Caco-2 (cell line): ENCODE measurements around the gene PHF12. TPM values are rescaled to one million over a fixed set of nuclear protein-coding genes. Genes with fewer than 3 reads are reported as not detected.

Experiments used
- BruUV-seq: library from RNA; stranded (reverse); fragments of 400-500 nt; replicated peaks from 2 replicates; lab custom pipeline; 2021; lab: Mats Ljungman, UMichigan
- CTCF ChIA-PET: fragments of 300-600 bp; sonication (Branson Sonifier 250); formaldehyde crosslinking; loops from one replicate; lab custom pipeline; 2022; ENCODE audit warnings: antibody characterized with exemption; lab: Charles Lee
- POLR2A ChIA-PET: fragments of 300-600 bp; sonication (Branson Sonifier 250); formaldehyde crosslinking; loops from one replicate; lab custom pipeline; 2022; ENCODE audit warnings: antibody characterized with exemption; lab: Charles Lee
- DNase-seq, 2 experiments: peaks; one replicate each; pipeline versions ENCODE4 v3.0.0 to v3.0.0-alpha.2; 2020 to 2022
- H3K27me3 ChIP-seq: replicated peaks from 2 replicates; pipeline ENCODE4 v1.6.0; 2011; ENCODE audit warnings: low read length; ENCODE audit not compliant: control insufficient read depth, insufficient read depth
- H3K36me3 ChIP-seq: 2 replicates; pipeline ENCODE4 v1.5.1; 2011; ENCODE audit warnings: low read length; ENCODE audit not compliant: control insufficient read depth, insufficient read depth
- H3K4me1 ChIP-seq: fragments of 250-450 bp; sonication (Bioruptor Pico); 2 replicates; pipeline ENCODE4 v1.5.1; 2020; ENCODE audit warnings: mild to moderate bottlenecking
- H3K4me3 ChIP-seq: 2 replicates; pipeline ENCODE4 v1.5.1; 2011; ENCODE audit warnings: low read depth, mild to moderate bottlenecking, control low read depth, low read length
- H3K9me3 ChIP-seq: fragments of 250-450 bp; sonication (Bioruptor Pico); 2 replicates; pipeline ENCODE4 v1.5.1; 2020; ENCODE audit warnings: mild to moderate bottlenecking, moderate library complexity
- H3K27ac Mint-ChIP-seq: one replicate; pipeline ENCODE4 v1.8.0; 2022; ENCODE audit warnings: mixed read lengths; ENCODE audit not compliant: unreplicated experiment
- H3K27me3 Mint-ChIP-seq: one replicate; pipeline ENCODE4 v1.8.0; 2022; ENCODE audit warnings: mixed read lengths; ENCODE audit not compliant: insufficient read depth, unreplicated experiment
- H3K36me3 Mint-ChIP-seq: one replicate; pipeline ENCODE4 v1.8.0; 2022; ENCODE audit warnings: mild to moderate bottlenecking, mixed read lengths; ENCODE audit not compliant: insufficient read depth, unreplicated experiment
- H3K4me1 Mint-ChIP-seq: one replicate; pipeline ENCODE4 v1.8.0; 2022; ENCODE audit warnings: low read depth, mixed read lengths; ENCODE audit not compliant: unreplicated experiment
- H3K4me3 Mint-ChIP-seq: one replicate; pipeline ENCODE4 v1.8.0; 2022; ENCODE audit warnings: mild to moderate bottlenecking, moderate library complexity, mixed read lengths; ENCODE audit not compliant: unreplicated experiment
- H3K9me3 Mint-ChIP-seq: one replicate; pipeline ENCODE4 v1.8.0; 2022; ENCODE audit warnings: mixed read lengths; ENCODE audit not compliant: unreplicated experiment
- intact Hi-C: fragments of 100-400 bp; cut with micrococcal nuclease; formaldehyde crosslinking; loops from one replicate; pipeline ENCODE4 v1.10.0; 2022; ENCODE audit not compliant: unreplicated experiment
- total RNA-seq: library from RNA; stranded (reverse); gene quantifications from 2 replicates; pipeline ENCODE4 v1.2.3, GENCODE V29; 2022
- TF ChIP-seq, protein P1 (sequence below), 2 experiments: fragments of 200-600 bp in 1 of 2; IDR thresholded peaks; 1 replicate in 1 of 2; 2 replicates in 1 of 2; pipeline versions ENCODE4 v1.5.1 to v1.8.0; 2011 to 2022; ENCODE audit warnings: antibody characterized with exemption in 1 of 2, control low read depth in 1 of 2, inconsistent platforms in 1 of 2, low read depth in 1 of 2, low read length in 1 of 2, mild to moderate bottlenecking in 1 of 2, moderate library complexity in 1 of 2; ENCODE audit not compliant: insufficient read depth in 1 of 2, severe bottlenecking in 1 of 2, unreplicated experiment in 1 of 2

PHF12 gene
- total RNA-seq, 1 experiment from 2014 or later, result 49.9 TPM

DNA sequence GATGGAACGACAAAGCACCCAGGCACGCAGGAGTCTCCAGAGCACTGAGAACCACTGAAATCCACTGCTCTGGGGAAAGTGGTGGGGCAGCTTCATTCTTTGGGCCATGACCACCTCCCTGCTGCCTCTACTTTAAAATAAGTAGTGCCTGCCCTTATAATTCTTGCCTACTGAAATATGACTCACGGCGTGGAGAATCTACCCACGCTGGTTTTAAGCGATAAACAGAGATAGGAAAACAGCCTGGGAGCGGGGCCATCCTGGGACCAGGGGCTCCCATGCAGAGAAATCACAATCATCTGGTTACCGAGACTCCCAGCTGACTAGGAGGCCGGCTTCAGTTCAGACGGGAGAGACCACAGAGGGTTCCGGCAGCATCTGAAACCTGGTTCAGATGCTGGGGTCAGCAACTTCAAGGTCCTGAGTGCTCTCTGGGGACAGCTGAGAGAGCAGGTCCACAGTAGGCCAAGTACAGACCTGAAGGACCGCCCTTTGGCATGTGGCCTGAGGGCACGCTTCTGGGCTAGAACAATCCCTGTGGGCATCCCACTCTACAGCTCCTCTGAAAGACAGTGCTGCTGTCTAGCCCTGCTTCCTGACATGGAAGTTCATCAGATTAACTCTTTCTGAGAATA is 39.8 kb downstream of the PHF12 start:
- no peaks in the 10 kb centered on the region for H3K4me1 ChIP-seq
- DNase-seq, result no peak
- POLR2A ChIA-PET, result no interaction called here

DNA sequence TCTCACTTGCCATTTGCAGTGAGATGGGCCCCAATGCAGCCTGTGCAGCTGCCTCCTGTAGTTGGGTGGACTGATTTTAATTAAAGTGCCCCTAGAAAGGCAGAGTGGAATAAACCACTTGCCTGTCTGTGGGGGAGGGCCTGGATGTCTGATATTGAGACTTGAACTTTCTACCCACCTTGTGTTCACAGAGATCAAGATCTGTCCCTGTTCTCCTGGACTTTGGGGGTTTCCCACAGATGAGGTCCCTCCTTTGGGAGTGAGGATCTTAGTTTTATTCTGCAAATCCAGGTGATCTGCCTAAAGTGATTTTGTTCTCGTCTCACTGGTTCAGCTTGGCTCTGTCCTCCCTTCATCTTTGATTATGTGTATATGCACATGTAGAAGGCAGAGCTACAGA is 40.8 kb downstream of the PHF12 start:
- no peaks in the 10 kb centered on the region for H3K4me1 ChIP-seq
- no peaks in the 10 kb centered on the region for H3K27me3 ChIP-seq
- TF ChIP-seq, protein P1, sequence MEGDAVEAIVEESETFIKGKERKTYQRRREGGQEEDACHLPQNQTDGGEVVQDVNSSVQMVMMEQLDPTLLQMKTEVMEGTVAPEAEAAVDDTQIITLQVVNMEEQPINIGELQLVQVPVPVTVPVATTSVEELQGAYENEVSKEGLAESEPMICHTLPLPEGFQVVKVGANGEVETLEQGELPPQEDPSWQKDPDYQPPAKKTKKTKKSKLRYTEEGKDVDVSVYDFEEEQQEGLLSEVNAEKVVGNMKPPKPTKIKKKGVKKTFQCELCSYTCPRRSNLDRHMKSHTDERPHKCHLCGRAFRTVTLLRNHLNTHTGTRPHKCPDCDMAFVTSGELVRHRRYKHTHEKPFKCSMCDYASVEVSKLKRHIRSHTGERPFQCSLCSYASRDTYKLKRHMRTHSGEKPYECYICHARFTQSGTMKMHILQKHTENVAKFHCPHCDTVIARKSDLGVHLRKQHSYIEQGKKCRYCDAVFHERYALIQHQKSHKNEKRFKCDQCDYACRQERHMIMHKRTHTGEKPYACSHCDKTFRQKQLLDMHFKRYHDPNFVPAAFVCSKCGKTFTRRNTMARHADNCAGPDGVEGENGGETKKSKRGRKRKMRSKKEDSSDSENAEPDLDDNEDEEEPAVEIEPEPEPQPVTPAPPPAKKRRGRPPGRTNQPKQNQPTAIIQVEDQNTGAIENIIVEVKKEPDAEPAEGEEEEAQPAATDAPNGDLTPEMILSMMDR (IDR thresholded peaks at IDR 0.05; ENCODE audit: insufficient read depth in 1 of 2, low read depth in 1 of 2, low read length in 1 of 2, severe bottlenecking in 1 of 2, unreplicated experiment in 1 of 2), result no peak
- H3K4me3 ChIP-seq, result no peak overlapping the region
- ChIA-PET POLR2A (no interaction called here), CTCF (interaction anchor here (0.7 to 1.0 kb wide), 2 partner anchors 39 to 69 kb away, joined by 3 to 6 read pairs; no protein-coding TSS in a partner anchor)
- no peaks in the 10 kb centered on the region for H3K9me3 ChIP-seq
- peaks cover 8% of the 10 kb centered on the region for H3K36me3 ChIP-seq
- H3K27me3 Mint-ChIP-seq, result no peaks in the 10 kb centered on the region
- BruUV-seq, result no TSS peak
- H3K9me3 Mint-ChIP-seq, result no peaks in the 10 kb centered on the region
- intact Hi-C loops, result no loop called here
- H3K4me1 Mint-ChIP-seq, result no peaks in the 10 kb centered on the region
- peaks cover 93% of the 10 kb centered on the region for H3K36me3 Mint-ChIP-seq
- no peak overlapping the region for H3K4me3 Mint-ChIP-seq
- no peak for DNase-seq
- H3K27ac Mint-ChIP-seq, result no peak overlapping the region

More for the DNA sequence above, 39.8 kb downstream of the PHF12 start:
- Histone ChIP-seq H3K36me3 (peaks cover 8% of the 10 kb centered on the region), H3K27me3 (no peaks in the 10 kb centered on the region), H3K4me3 (no peak overlapping the region), H3K9me3 (no peaks in the 10 kb centered on the region)
- Mint-ChIP-seq H3K4me1 (no peaks in the 10 kb centered on the region), H3K36me3 (peaks cover 93% of the 10 kb centered on the region), H3K4me3 (no peak overlapping the region), H3K27me3 (no peaks in the 10 kb centered on the region), H3K9me3 (no peaks in the 10 kb centered on the region), H3K27ac (no peak overlapping the region)
- CTCF ChIA-PET, result interaction anchor here (0.7 kb wide), 1 partner anchor 70 kb away, joined by 6 read pairs; no protein-coding TSS in a partner anchor
- intact Hi-C loops, result no loop called here
- no TSS peak for BruUV-seq
- TF ChIP-seq, protein P1 (IDR thresholded peaks at IDR 0.05; ENCODE audit: insufficient read depth in 1 of 2, low read depth in 1 of 2, low read length in 1 of 2, severe bottlenecking in 1 of 2, unreplicated experiment in 1 of 2), result no peak

DNA sequence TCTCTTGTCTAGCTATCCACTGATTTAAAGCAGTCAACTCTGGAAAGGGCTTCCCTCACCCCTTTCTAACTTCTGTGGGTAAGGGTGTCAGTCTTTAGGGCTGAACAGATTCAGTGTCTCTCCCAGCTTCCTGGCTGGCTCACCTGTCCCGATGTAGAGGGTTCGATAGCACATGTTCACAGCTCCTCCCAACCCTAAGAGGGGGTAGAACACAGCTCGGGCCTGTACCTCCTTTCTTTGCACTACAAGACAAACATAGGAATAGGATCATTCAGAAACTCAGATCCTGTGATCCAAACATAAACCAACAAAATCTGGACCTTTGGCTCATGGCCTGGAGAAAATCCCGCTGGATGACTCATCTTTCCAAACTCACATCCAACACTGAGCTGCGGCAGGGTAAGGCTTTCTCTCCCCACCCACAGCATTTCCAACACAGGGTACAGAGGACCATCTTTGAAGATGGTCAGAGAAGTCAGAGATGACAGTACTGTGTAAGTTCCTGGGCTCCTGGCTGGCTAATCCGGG is 42.6 kb downstream of the PHF12 start:
- Mint-ChIP-seq H3K27ac (no peak overlapping the region), H3K9me3 (no peaks in the 10 kb centered on the region), H3K27me3 (no peaks in the 10 kb centered on the region), H3K4me3 (no peak overlapping the region), H3K4me1 (peaks cover 8% of the 10 kb centered on the region), H3K36me3 (peaks cover 91% of the 10 kb centered on the region)
- DNase-seq, result no peak
- no TSS peak for BruUV-seq
- ChIA-PET POLR2A (no interaction called here), CTCF (interaction anchor here (0.5 to 0.8 kb wide), 2 partner anchors 66 to 181 kb away, joined by 5 to 6 read pairs; no protein-coding TSS in a partner anchor)
- intact Hi-C loops, result no loop called here
- no peaks in the 10 kb centered on the region for H3K9me3 ChIP-seq
- H3K4me1 ChIP-seq, result no peaks in the 10 kb centered on the region
- H3K36me3 ChIP-seq, result peaks cover 8% of the 10 kb centered on the region
- H3K4me3 ChIP-seq, result no peak overlapping the region
- TF ChIP-seq, protein P1 (IDR thresholded peaks at IDR 0.05; ENCODE audit: insufficient read depth in 1 of 2, low read depth in 1 of 2, low read length in 1 of 2, severe bottlenecking in 1 of 2, unreplicated experiment in 1 of 2), result no peak
- no peaks in the 10 kb centered on the region for H3K27me3 ChIP-seq
